NCI-H2171 treated with DMSO at 0.1 percent for 48 hours (cell line): ENCODE results near the gene IFNA17.
"Not testable (repeated sequence)": the region's sequence is repeated elsewhere in the genome, so short reads cannot be mapped to it uniquely, and the experiment has no call there.

Experiments used
- DNase-seq: peaks from one replicate; lab custom pipeline; 2025; lab: John Stamatoyannopoulos, UW

The IFNA17 gene

DNA sequence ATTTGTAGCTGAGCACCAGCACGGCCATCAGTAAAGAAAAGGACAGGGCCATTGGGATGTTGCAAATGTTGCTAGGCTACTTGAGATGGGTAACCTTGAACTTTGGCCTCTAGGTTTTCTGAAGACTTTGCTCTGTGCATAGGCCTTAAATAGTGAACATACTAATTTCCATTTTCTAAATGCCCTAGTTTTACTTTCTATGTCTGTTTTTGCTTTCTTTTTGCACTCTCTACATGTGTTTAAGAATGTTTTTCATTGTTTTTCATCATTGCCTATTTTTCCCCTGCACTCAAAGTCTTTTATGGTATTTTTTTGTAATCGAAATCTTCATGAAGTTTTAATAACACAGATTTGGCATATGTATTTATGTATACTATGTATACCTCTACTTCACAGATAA lies at the start of gene IFNA17:
IFNA17 (minus strand) TSS at position 101 of the 400 bp plus-strand sequence; CDS start at position 52, 49 bp downstream.
- DNase-seq = no peak

DNA sequence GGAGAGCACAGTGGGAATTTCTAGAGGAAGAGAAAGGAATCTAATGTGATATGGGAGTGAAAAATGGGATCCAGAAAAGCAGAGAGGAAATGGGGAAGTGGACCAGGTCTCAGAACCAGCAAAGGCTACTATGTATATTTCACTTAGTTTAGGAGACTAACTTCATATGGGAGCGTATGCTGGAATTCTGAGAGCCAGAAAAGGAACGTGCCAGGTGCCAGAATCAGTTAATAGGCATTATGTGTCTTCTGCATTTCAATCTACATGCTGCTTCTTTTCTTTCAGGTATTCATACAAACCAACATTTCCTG lies 40.3 kb upstream of the IFNA17 start:
- DNase-seq = no peak

DNA sequence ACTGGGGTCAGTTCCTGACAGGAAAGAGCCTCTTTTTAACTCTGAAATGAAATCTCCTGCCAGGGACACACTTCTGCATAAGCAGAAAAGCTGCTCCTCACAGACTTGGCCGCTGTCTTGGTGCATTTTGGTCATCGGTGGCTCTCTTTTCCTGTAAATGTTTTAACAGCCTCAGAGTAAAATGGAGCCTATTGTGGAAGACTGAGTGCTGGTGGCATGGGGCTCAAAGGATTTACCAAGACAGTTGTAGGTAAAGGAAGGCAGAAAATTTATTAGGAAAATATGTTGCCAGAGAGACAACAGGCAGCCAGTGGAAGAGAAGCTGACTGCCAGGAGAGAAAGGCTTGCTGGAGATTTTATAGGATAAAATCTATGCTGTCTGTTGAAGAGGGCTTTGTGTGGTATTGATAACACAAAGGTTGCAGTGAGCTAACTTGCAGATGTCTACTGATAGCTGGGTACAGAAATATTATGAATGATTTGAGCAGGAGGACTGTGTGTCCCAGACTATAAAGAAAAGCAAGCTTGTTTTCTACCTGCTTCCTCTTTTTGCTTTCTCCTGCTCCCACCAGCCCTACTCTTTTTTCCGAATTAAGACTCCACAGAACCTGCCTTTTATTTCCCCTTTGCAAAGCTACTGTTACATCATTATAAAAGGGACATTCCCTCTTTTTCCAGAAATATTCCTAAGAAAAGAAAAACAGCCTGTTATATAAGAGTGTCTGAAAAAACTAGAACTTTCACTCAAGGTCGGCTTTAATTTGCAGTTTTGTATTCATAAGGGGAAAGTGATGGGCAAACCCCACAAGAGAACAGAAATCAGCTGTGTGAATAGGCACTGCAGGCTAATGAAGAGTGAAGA lies 39.7 kb upstream of the IFNA17 start:
- DNase-seq = no peak

- no peak for DNase-seq
These were observed 38.9 kb upstream of the IFNA17 start for GRCh38 chr9:21266733-21267484.

GRCh38 chr9:21265421-21266189 lies 37.6 kb upstream of the IFNA17 start:
- no peak for DNase-seq

- no peak for DNase-seq
These were observed 27.7 kb upstream of the IFNA17 start for GRCh38 chr9:21255538-21256212.

- no peak for DNase-seq
These were observed 24.9 kb upstream of the IFNA17 start for GRCh38 chr9:21252721-21253547.

DNA sequence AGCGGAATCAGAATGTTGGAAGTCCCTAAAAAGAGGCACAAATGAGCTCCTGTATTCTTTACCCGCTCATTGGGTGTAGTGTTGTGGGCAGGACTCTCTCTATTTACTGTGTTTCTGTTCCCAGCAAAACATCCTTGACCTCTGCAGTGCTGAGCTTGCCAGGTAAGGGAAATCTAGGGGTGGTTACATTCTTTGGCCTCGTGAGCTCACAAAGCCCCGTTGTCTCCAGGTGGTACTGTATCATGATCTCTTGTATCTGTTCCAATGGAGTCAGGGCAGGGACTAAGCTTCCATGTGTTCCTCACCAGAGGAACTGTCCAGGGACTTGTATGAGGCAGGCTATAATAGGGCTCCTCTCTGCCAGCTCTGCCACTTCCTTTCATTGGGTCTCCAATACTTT lies 23.6 kb upstream of the IFNA17 start:
- no peak for DNase-seq

DNA sequence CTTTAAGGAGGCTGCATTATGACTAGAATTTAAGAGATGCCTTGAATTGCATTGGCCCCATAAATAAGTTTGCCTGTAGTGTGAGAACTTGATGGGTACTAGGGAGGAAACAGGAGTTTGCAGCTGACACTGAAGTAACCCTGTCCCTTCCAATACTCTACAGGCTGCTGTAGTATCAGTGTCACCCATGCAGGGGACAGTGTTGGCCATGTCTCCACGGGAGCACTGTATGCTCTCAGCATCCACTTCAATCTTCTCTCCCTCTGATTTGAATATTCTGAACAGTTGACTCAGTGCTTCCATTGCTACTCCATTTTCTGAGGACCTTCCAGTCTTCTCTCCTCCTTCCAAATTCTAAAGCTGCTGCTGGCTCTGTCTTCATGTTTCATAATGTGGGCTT lies 23.2 kb upstream of the IFNA17 start:
- no peak for DNase-seq

DNA sequence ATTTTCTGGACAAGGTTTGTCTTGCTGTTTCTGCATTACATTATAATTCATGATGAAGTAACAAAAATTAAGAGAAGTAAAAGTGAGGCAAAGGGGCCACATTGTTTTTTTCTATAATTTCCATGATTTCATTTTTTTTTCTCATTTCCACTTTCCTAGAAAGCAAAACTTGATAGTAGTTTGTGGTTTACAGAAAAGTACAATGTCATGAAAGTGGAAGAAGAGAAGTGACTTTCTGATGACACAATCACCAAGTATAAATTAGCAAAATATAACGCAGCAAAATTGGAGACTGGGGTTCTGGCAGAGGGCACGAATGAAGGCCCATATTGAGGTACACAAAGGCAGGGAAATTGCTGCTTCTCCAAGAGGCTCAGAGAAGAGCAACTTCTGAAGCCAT lies 16.8 kb upstream of the IFNA17 start:
- no peak for DNase-seq

DNA sequence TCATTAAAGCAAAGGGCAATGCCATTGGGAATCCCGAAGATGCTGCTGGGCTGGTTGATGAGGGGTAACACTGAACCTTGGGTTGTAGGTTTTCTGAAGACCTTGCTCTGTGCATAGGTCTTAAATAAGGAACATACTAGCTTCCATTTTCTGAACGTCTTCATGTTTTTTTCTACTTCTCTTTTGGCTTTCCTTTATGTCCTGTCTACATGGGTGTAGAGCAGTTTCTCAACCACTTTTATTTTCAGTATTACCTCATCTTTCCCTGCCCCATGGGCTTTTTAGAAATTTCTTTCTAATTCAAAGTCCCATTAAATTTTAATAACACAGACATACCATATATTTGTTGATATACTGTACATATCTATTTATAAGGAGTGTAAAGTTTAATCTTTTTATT lies 11.9 kb upstream of the IFNA17 start, which contains the start of gene IFNA14:
IFNA14 (minus strand) TSS at position 95 of the 400 bp plus-strand sequence; CDS start at position 25, 70 bp downstream.
- no peak for DNase-seq

DNA sequence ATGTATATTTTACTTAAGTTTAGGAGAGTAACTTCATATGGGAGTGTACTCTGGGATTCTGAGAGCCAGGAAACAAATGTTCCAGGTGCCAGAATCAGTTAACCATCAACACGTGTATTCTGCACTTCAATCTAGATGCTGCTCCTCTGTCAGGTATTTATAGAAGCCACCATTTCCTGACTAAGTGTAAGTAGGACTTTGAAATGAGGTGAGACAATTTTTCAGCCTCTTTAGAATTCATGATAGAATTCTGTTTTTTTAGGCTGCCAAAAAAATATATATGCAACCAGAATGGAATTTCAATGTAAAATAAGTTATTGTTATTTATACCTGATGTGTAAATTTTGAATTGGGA lies 8.3 kb upstream of the IFNA17 start:
- not testable (repeated sequence) for DNase-seq

GRCh38 chr9:21235468-21236359 lies 7.7 kb upstream of the IFNA17 start:
- peak; percentile 1 for DNase-seq

DNA sequence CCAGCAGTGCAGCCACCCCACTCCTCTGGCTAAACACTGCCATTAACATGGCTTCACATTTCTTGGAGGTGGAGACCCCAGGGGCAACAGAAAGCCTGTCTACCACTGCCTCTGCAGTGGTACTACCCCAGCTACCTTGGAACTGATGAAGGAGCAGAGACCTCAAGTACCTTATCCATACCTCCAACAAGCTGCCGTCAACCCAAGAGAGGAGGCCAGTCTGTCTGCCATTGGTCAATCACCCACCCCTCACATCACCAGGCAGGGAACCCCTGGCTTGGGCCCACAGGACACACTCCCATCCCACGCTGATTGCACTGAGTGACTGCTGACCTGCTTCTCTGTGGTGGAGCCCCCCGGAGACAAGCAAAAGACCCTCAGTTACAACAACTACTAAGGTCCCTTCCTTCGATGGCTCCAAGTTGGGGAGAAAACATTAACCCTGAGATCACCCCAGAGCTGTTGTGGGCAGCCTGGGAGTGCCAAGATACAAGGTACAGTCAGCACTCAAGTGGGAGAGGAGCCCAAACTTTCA lies 6.2 kb upstream of the IFNA17 start:
- DNase-seq = no peak

DNA sequence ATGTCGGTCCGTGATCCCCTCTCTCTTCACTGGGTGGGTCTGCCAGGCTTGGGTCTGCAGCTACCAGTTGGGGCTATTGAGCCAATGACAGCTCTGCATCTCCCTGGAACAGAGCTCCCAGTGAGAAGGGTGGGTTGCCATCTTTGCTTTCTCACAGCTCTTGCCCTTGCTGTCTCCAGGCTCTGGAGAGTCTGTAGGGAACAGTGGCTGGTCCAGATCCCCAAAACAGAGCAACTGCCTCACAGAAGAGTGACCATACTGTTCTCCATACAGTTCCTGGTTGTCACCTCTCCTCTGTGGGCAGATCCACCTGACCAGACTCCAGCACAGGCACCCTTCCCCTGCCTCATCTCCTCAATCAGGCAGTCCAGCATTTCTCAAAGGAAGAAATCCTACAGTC lies 5.2 kb upstream of the IFNA17 start:
- no peak for DNase-seq

- DNase-seq = not testable (repeated sequence)
These were observed 10.8 kb downstream of the IFNA17 start, which contains the start of gene IFNA16 for GRCh38 chr9:21217211-21217610. Gene IFNA16, minus strand, starts transcription at chr9:21217311. Its CDS starts 6 bp downstream, at chr9:21217305.

- DNase-seq = not testable (repeated sequence)
These were observed 14.4 kb downstream of the IFNA17 start for GRCh38 chr9:21213411-21214326.

DNA sequence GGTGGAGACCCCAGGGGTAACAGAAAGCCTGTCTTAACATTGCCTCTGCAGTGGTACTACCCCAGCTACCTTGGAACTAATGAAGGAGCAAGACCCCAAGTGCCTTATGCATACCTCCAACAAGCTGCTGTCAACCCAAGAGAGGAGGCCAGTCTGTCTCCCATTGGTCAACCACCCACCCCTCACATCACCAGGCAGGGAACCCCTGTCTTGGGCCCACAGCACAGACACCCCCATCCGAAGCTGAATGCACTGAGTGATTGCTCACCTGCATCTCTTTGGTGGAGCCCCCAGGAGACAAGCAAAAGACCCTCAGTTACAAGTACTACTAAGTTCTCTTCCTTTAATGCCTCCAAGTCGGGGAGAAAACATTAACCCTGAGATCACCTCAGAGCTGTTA lies 15.9 kb downstream of the IFNA17 start:
- DNase-seq = not testable (repeated sequence)
